Measurements from ENCODE around the gene CYRIA.

DNA sequence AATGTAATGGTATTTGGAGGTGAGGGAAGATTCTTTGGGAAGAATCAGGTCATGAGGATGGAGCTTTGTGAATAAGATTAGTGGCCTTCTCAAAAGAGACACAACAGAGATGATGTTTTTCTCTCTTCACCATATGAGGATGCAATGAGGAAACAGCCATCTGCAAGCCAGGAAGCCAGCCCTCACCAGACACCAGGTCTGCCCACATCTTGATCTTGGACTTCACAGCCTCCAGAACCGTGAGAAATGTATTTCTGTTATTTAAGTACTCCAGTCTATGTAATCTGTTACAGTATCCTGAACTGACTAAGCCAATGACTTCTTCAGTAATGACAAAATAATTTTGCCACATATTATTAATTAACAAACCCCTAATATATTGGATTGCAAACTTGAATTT lies 28.3 kb downstream of the CYRIA start:
- TF ChIP-seq POLR2A (IDR thresholded peaks at IDR 0.05; ENCODE audit: low read depth, low read length), result no peak
- no peak for TF ChIP-seq ZNF384 (IDR thresholded peaks at IDR 0.05; ENCODE audit: borderline replicate concordance, low read depth, low read length)
- TF ChIP-seq EZH2 (IDR thresholded peaks at IDR 0.05; ENCODE audit: borderline replicate concordance, control insufficient read depth, low read depth, low read length), result no peak
- TF ChIP-seq EP300 (IDR thresholded peaks at IDR 0.05; ENCODE audit: borderline replicate concordance in 1 of 2, control insufficient read depth in 1 of 2, low read depth in 2 of 2, low read length in 2 of 2), result no peak
- TF ChIP-seq, protein P1, sequence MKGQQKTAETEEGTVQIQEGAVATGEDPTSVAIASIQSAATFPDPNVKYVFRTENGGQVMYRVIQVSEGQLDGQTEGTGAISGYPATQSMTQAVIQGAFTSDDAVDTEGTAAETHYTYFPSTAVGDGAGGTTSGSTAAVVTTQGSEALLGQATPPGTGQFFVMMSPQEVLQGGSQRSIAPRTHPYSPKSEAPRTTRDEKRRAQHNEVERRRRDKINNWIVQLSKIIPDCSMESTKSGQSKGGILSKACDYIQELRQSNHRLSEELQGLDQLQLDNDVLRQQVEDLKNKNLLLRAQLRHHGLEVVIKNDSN (IDR thresholded peaks at IDR 0.05; ENCODE audit: borderline replicate concordance, extremely low read length, insufficient read depth, low read depth, low read length), result no peak
- no peak for TF ChIP-seq RAD51 (IDR thresholded peaks at IDR 0.05)
- TF ChIP-seq TAF1 (IDR thresholded peaks at IDR 0.05; ENCODE audit: borderline replicate concordance, low read depth, low read length), result no peak
- TF ChIP-seq, protein P2, sequence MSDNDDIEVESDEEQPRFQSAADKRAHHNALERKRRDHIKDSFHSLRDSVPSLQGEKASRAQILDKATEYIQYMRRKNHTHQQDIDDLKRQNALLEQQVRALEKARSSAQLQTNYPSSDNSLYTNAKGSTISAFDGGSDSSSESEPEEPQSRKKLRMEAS (IDR thresholded peaks at IDR 0.05; ENCODE audit: low read depth, low read length), result no peak
- TF ChIP-seq BCL11A (IDR thresholded peaks at IDR 0.05; ENCODE audit: low read depth, low read length), result no peak
- TF ChIP-seq, protein P3, sequence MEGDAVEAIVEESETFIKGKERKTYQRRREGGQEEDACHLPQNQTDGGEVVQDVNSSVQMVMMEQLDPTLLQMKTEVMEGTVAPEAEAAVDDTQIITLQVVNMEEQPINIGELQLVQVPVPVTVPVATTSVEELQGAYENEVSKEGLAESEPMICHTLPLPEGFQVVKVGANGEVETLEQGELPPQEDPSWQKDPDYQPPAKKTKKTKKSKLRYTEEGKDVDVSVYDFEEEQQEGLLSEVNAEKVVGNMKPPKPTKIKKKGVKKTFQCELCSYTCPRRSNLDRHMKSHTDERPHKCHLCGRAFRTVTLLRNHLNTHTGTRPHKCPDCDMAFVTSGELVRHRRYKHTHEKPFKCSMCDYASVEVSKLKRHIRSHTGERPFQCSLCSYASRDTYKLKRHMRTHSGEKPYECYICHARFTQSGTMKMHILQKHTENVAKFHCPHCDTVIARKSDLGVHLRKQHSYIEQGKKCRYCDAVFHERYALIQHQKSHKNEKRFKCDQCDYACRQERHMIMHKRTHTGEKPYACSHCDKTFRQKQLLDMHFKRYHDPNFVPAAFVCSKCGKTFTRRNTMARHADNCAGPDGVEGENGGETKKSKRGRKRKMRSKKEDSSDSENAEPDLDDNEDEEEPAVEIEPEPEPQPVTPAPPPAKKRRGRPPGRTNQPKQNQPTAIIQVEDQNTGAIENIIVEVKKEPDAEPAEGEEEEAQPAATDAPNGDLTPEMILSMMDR (IDR thresholded peaks at IDR 0.05 in 2 of 3, conservative IDR thresholded peaks at IDR 0.05 in 1 of 3; ENCODE audit: control insufficient read depth in 2 of 3, extremely low read depth in 1 of 3, insufficient read depth in 1 of 3, low read depth in 3 of 3, low read length in 3 of 3), result no peak
- TF ChIP-seq TARDBP (IDR thresholded peaks at IDR 0.05; ENCODE audit: borderline replicate concordance), result no peak
- no peak for TF ChIP-seq GABPA (IDR thresholded peaks at IDR 0.05; ENCODE audit: low read depth)
- no peak for TF ChIP-seq FOXK2 (IDR thresholded peaks at IDR 0.05)
- TF ChIP-seq RFX5 (IDR thresholded peaks at IDR 0.05; ENCODE audit: low read depth, low read length), result no peak
